ENCODE measurements around the gene RAI1.
A peak's percentile ranks its signal among the peaks of the same experiment; 100 is the strongest.
"Not testable (repeated sequence)": the region's sequence is repeated elsewhere in the genome, so short reads cannot be mapped to it uniquely, and the experiment has no call there.

Gene RAI1

GRCh38 chr17:17666111-17666714 is 15.0 kb upstream of the RAI1 start:
- no peak for DNase-seq

- no peak for DNase-seq
Observed at GRCh38 chr17:17667231-17667630, 14.0 kb upstream of the RAI1 start.

- DNase-seq: no peak
Observed at GRCh38 chr17:17667947-17668346, 13.3 kb upstream of the RAI1 start.

GRCh38 chr17:17668358-17668757 is 12.9 kb upstream of the RAI1 start:
- DNase-seq: no peak

- DNase-seq: no peak
Observed at GRCh38 chr17:17668775-17669579, 12.3 kb upstream of the RAI1 start.

DNA sequence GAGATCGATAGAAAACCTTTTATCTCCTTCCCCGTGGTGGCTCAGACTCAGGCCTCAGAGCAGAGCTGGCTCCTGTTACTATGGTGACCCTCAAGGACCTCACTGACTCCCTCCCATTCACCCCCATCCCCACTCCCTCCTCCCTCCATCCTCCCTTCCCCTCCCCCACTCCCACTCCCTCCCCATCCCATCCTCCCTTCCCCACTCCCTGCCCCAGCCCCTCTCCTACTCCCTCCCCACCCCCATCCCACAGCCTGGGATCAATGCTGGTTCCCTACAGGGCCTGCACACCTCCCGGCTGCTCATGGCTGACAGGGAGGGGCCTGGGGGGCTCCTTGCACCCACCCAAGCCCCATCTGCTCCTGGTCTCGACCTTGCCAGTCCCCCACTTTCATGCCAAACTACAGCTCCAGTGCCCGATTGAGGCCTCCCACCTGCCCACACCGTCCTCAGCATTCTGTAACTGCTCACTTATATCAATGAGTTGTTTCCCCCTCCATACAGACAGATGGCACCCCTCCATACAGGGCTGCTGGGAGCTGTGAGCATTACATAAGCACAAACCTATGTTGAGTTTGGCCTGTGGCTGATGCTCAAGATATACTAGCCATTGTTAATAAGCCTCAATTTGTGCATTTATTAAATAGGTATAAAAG is 11.6 kb upstream of the RAI1 start:
- no peak for DNase-seq

DNA sequence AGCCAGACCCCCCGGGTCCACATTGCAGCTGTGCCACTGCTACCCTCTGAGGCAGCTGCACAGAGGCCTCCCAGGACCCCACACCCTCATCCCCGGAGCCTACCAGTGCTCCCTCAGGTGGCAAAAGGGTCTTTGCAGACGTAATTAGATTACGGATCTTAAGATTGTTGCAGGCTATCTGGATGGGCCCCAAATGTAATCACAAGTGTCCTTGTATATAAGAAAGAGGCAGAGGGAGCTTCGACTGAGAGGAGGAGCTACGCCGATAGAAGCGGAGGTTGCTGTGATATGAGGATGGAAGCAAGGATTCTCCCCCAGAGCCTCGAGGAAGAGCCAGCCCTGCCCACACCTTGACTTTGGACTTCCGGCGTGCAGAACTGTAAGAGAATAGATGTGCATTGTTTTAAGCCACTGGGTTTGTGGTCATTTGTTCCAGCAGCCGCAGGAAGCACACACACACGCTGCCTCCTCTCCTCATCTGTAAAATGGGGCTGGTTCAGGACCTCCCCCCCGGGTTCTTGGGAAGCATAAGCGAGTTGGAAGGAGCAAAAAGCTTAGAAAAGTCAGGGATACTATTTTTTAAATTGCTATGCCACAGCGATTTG is 10.5 kb upstream of the RAI1 start:
- DNase-seq: no peak

DNA sequence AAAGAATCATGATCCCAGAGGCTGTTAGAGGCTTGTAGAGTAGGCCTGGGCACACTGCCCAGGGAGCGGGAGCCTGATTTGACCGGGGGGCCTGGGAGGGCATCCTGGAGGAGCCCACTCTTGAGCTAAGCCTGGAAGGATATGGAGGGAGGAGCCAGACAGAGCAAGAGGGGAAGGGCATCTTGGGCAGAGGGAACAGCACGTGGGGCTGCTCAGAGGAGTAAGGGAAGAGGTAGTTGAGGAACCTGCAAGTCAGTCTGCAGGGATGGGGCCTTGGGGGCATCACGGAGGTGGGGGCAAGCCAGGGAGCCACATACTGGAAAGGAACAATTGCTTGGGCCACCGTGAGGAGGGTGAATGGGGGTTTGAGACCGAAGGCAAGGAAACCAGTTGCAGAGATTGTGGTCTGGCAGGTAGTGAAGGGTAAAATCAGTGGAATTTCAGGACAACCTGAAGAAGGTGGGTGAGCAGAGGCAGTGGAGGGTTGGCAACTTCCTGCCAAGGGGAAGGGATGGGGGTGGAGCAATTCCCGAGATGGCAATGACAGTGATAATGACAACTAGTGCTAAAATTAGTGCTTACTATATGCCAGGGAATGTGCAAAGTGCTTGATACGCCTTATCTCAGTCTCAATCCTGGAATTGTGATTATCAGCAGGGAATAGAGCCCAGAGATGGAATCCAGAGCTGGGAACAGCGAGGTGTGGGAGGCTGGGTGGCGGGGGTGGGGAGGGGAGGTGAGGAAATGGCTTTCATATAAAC is 9.7 kb upstream of the RAI1 start:
- no peak for DNase-seq

DNA sequence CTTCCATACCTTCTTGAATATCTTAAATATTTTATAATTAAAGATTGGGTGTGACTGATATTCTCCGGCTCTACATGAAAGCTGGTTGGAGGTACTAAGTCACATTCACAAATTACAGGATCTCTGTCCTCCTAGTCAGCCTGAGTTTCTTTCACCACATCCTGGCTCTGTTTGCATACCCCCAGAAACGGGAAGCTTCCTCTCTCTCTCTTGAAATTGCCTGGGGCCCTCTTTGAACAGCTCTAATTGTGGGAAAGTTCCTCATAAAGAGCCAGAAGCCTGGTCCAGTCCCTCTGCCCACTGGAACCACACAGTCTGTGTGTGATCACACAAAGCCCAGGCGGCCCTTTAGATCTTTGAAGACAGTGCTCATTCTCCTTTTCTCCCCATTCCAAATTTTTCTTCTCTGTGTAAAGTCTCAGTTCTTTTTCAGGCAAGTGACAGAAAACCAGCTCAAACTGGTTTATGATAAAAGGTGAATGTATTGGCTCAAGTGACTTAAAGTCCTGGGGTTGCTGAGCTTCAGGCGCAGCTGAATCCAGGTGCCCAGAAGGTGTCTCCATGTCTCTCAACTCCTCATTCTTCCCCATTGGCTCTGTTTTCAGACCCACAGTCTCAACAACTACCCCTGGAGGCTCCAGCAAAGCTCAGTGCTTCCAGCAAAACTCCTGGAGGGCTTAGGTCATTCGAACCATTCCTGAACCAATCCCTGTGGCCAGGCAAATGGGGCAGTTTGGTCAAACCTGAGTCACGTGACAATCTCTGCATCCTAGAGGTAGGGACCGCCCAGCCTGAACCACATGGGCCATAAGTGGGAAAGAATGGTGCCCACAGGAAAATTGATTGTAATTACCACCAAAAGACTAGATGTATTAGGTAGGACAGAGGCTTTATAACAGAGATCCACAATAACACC is 8.5 kb upstream of the RAI1 start:
- DNase-seq: no peak

GRCh38 chr17:17675416-17675815 is 5.8 kb upstream of the RAI1 start:
- no peak for DNase-seq

DNA sequence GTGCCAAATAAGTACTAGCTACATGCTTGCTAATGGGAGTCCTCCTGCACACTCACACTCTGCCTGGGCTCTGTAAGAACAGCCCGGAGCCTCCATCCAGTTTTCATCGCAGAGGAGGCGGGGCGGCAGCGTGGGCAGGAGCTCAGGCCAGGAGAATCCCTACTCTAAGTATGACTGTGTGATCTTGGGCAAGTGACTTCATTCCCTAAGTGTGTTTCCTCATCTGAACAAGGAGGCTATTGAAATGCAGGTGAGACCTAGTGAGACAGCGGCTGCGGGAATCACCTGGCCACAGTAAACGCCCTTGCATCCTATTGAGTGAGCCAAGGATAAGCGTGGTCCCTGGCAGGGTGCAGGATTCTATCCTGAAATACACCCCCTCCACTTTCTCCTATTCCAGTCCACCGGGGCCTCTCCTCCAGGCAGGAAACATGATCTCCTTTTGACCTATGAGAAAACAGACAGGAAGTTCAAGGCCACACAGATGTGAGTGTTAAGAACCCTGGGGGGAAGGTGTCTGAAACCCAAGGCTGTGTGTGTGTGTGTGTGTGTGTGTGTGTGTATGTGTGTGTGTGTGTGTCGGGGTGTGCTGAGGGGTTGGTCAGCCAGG is 5.2 kb upstream of the RAI1 start:
- peak in 1 of 6 experiments; percentile 17 for DNase-seq

DNA sequence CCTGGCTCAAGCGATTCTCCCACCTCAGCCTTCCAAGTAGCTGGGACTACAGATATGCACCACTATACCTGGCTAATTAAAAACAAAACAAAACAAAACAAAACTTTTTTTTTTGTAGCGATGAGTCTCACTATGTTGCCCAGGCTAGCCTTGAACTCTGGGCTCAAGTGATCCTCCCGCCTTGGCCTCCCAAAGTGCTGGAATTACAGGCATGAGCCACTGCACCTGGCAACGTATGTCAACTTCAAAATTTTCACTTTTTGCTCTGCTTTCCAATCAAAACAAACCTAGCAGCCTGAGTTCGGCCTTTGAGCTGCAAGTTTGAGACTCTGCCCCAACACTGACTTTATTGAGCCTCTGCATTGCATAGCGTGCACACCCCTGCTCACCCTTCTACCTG is 4.5 kb upstream of the RAI1 start:
- no peak for DNase-seq

- no peak for DNase-seq
Observed at GRCh38 chr17:17677299-17678040, 3.8 kb upstream of the RAI1 start.

GRCh38 chr17:17678063-17678699 is 3.1 kb upstream of the RAI1 start:
- not testable (repeated sequence) for DNase-seq

- DNase-seq: no peak
Observed at GRCh38 chr17:17679243-17679642, 2.0 kb upstream of the RAI1 start.

- DNase-seq: no peak
Observed at GRCh38 chr17:17679748-17680147, 1.5 kb upstream of the RAI1 start.

GRCh38 chr17:17680477-17681186 is 626 bp upstream of the RAI1 start:
- no peak for DNase-seq

DNA sequence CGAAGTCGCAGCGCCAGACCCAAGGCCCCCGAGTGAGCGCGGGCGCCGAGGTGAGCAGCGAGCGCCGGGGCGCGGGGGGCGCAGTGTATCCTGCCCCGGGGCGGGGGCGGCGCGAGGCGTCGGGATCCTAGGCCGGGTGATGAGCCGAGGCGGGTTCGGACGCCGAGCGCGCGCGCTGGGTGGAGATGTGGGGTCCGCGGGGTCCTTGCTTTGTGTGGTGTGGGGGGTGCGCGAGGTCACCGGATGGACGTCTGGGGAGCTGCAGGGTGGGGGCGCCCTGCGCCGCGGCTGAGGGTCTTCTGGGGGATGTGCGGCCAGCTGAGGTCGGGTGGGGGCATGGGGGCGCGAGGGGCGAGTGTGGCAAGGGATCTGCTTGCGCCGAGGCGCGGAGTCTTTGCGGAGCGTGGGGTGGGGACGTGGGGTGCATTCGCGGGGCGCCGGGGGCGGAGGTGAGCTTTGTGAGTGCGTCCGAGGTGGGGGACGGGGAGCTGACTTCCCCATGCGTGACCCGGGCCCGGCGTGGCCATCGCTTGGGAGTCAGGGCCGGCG is 560 bp downstream of the RAI1 start:
- peak; percentile 19 to 64 (median 56) for DNase-seq

GRCh38 chr17:17682293-17682736 is 1.1 kb downstream of the RAI1 start:
- peak in 5 of 6 experiments; percentile 19 to 53 (median 49) for DNase-seq
